Panc1 (cell line): ENCODE measurements around the gene CCDC141. TPM values are rescaled to one million over a fixed set of nuclear protein-coding genes. Genes with fewer than 3 reads are reported as not detected.

Experiments
- ATAC-seq: fragments of 200-7000 bp; cut with Tn5 transposase; 2 replicates; pipeline ENCODE4 v1.9.1; 2020; ENCODE audit warnings: mild to moderate bottlenecking, moderate library complexity
- BruUV-seq: library from RNA; stranded (reverse); fragments of 400-500 nt; replicated peaks from 2 replicates; lab custom pipeline; 2021; lab: Mats Ljungman, UMichigan
- CTCF ChIA-PET: fragments of 300-600 bp; sonication (Branson Sonifier 250); formaldehyde crosslinking; loops from one replicate; lab custom pipeline; 2022; ENCODE audit warnings: antibody characterized with exemption; lab: Charles Lee
- POLR2A ChIA-PET: fragments of 300-600 bp; sonication (Branson Sonifier 250); formaldehyde crosslinking; loops from one replicate; lab custom pipeline; 2022; ENCODE audit warnings: antibody characterized with exemption; lab: Charles Lee
- DNase-seq: peaks from one replicate; pipeline ENCODE4 v3.0.0-alpha.2; 2010; ENCODE audit warnings: low read depth, low spot score
- H3K27ac ChIP-seq: 2 replicates; pipeline ENCODE4 v1.5.1; 2011; ENCODE audit warnings: mild to moderate bottlenecking, low read length, inconsistent platforms
- H3K27me3 ChIP-seq: fragments of 200-500 bp; sonication (Bioruptor generic); 2 replicates; pipeline ENCODE4 v1.6.0; 2014; ENCODE audit warnings: low read length, inconsistent platforms; ENCODE audit not compliant: control insufficient read depth, insufficient read depth
- H3K36me3 ChIP-seq: fragments of 200-500 bp; sonication (Bioruptor generic); 2 replicates; pipeline ENCODE4 v1.5.1; 2014; ENCODE audit warnings: inconsistent platforms, mild to moderate bottlenecking, low read length, moderate library complexity; ENCODE audit not compliant: control insufficient read depth, insufficient read depth
- H3K4me1 ChIP-seq: 2 replicates; pipeline ENCODE4 v1.5.1; 2011; ENCODE audit warnings: inconsistent platforms, mild to moderate bottlenecking, low read length, moderate library complexity; ENCODE audit not compliant: control insufficient read depth, insufficient read depth
- H3K4me3 ChIP-seq, 2 experiments: 2 replicates each; pipeline ENCODE4 v1.5.1; 2011 to 2012; ENCODE audit warnings: low read depth in 2 of 2, low read length in 2 of 2, mild to moderate bottlenecking in 2 of 2, inconsistent platforms in 1 of 2, moderate library complexity in 1 of 2
- H3K9me3 ChIP-seq: fragments of 200-500 bp; sonication (Bioruptor generic); 2 replicates; pipeline ENCODE4 v1.5.1; 2014; ENCODE audit warnings: low read depth, mild to moderate bottlenecking, inconsistent platforms, low read length, moderate library complexity; ENCODE audit not compliant: control insufficient read depth, insufficient read depth
- POLR2AphosphoS5 ChIP-seq: IDR thresholded peaks from 2 replicates; pipeline ENCODE4 v1.6.1; 2012; ENCODE audit warnings: mild to moderate bottlenecking, low read depth, low read length, moderate library complexity
- REST ChIP-seq, 2 experiments: IDR thresholded peaks; 2 replicates each; pipeline ENCODE4 v1.6.1; 2011 to 2012; ENCODE audit warnings: low read depth in 2 of 2, control low read depth in 1 of 2, low read length in 1 of 2, mild to moderate bottlenecking in 1 of 2, moderate library complexity in 1 of 2; ENCODE audit not compliant: insufficient read depth in 1 of 2
- SIN3A ChIP-seq: IDR thresholded peaks from 2 replicates; pipeline ENCODE4 v1.6.1; 2012; ENCODE audit warnings: low read depth, mild to moderate bottlenecking, low read length, moderate library complexity, borderline replicate concordance; ENCODE audit not compliant: insufficient read depth
- TCF7L2 ChIP-seq: IDR thresholded peaks from 2 replicates; pipeline ENCODE4 v1.6.1; 2011; ENCODE audit warnings: mild to moderate bottlenecking, low read depth, low read length, inconsistent platforms
- in situ Hi-C: cut with HindIII; loops from 2 replicates; pipeline ENCODE4 v1.10.0; 2016; ENCODE audit warnings: low sequenced_read_pairs, low pct_unique_long_range_greater_than_20kb
- intact Hi-C: fragments of 100-400 bp; cut with micrococcal nuclease; formaldehyde crosslinking; loops from one replicate; pipeline ENCODE4 v1.10.0; 2022; ENCODE audit not compliant: unreplicated experiment
- total RNA-seq: library from RNA; stranded (reverse); gene quantifications from one replicate; pipeline ENCODE4 v1.2.1, GENCODE V29; 2021; ENCODE audit not compliant: unreplicated experiment
- TF ChIP-seq, protein P1 (sequence below): fragments of 450-650 bp; IDR thresholded peaks from 2 replicates; pipeline ENCODE4 v1.5.1; 2017; ENCODE audit warnings: mild to moderate bottlenecking

Gene CCDC141
- total RNA-seq, 1 experiment from 2014 or later, result 0.10 TPM

- no peak overlapping the region for H3K27ac ChIP-seq
- no peaks in the 10 kb centered on the region for H3K36me3 ChIP-seq
- DNase-seq (no peak), ATAC-seq (no peak)
- CTCF ChIA-PET, result no interaction called here
- H3K4me3 ChIP-seq, result no peak overlapping the region
- BruUV-seq, result no TSS peak
- no peaks in the 10 kb centered on the region for H3K27me3 ChIP-seq
- no peaks in the 10 kb centered on the region for H3K9me3 ChIP-seq
- intact Hi-C loops (no loop called here), in situ Hi-C loops (no loop called here)
- TF ChIP-seq, protein P1, sequence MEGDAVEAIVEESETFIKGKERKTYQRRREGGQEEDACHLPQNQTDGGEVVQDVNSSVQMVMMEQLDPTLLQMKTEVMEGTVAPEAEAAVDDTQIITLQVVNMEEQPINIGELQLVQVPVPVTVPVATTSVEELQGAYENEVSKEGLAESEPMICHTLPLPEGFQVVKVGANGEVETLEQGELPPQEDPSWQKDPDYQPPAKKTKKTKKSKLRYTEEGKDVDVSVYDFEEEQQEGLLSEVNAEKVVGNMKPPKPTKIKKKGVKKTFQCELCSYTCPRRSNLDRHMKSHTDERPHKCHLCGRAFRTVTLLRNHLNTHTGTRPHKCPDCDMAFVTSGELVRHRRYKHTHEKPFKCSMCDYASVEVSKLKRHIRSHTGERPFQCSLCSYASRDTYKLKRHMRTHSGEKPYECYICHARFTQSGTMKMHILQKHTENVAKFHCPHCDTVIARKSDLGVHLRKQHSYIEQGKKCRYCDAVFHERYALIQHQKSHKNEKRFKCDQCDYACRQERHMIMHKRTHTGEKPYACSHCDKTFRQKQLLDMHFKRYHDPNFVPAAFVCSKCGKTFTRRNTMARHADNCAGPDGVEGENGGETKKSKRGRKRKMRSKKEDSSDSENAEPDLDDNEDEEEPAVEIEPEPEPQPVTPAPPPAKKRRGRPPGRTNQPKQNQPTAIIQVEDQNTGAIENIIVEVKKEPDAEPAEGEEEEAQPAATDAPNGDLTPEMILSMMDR, result no peak
- TF ChIP-seq POLR2AphosphoS5 (no peak), REST (IDR thresholded peaks at IDR 0.05; ENCODE audit: insufficient read depth in 1 of 2, low read depth in 2 of 2, low read length in 1 of 2) (no peak), SIN3A (no peak), TCF7L2 (no peak)
- POLR2A ChIA-PET, result no interaction called here
- no peaks in the 10 kb centered on the region for H3K4me1 ChIP-seq
Observed at GRCh38 chr2:178997477-178997876, 52.5 kb downstream of the CCDC141 start.

GRCh38 chr2:178997067-178997466 lies 52.9 kb downstream of the CCDC141 start:
- H3K4me3 ChIP-seq, result no peak overlapping the region
- POLR2A ChIA-PET, result no interaction called here
- H3K4me1 ChIP-seq, result no peaks in the 10 kb centered on the region
- no peak for ATAC-seq
- no peak for DNase-seq
- in situ Hi-C loops (no loop called here), intact Hi-C loops (no loop called here)
- H3K27ac ChIP-seq, result no peak overlapping the region
- no peaks in the 10 kb centered on the region for H3K27me3 ChIP-seq
- no peaks in the 10 kb centered on the region for H3K9me3 ChIP-seq
- no peak for TF ChIP-seq POLR2AphosphoS5
- TF ChIP-seq TCF7L2, result no peak
- TF ChIP-seq SIN3A, result no peak
- TF ChIP-seq REST (IDR thresholded peaks at IDR 0.05; ENCODE audit: insufficient read depth in 1 of 2, low read depth in 2 of 2, low read length in 1 of 2), result no peak
- TF ChIP-seq, protein P1, result no peak
- CTCF ChIA-PET, result no interaction called here
- no peaks in the 10 kb centered on the region for H3K36me3 ChIP-seq
- BruUV-seq, result no TSS peak
